Parathyroid adenoma (tissue), 2 donors: ENCODE measurements around the gene YIPF6.

Source experiments
- H2AFZ ChIP-seq: fragments of 300-600 bp; sonication (generic); one replicate; pipeline ENCODE4 v1.7.0; 2017; ENCODE audit warnings: antibody characterized with exemption, mild to moderate bottlenecking
- H3K27ac ChIP-seq: fragments of 300-600 bp; sonication (generic); one replicate; pipeline ENCODE4 v1.7.0; 2017
- H3K27me3 ChIP-seq: fragments of 300-600 bp; sonication (generic); one replicate; pipeline ENCODE4 v1.7.0; 2017; ENCODE audit warnings: low read length; ENCODE audit not compliant: control insufficient read depth, insufficient read depth
- H3K36me3 ChIP-seq: fragments of 300-600 bp; sonication (generic); one replicate; pipeline ENCODE4 v1.7.0; 2017; ENCODE audit warnings: low read length; ENCODE audit not compliant: control insufficient read depth, insufficient read depth
- H3K4me1 ChIP-seq: fragments of 300-600 bp; sonication (generic); one replicate; pipeline ENCODE4 v1.7.0; 2017; ENCODE audit warnings: control low read depth
- H3K4me2 ChIP-seq: fragments of 300-600 bp; sonication (generic); one replicate; pipeline ENCODE4 v1.7.0; 2017; ENCODE audit warnings: low read length
- H3K4me3 ChIP-seq: fragments of 300-600 bp; sonication (generic); one replicate; pipeline ENCODE4 v1.7.0; 2017; ENCODE audit warnings: low read depth, low read length
- H3K79me2 ChIP-seq: fragments of 300-600 bp; sonication (generic); one replicate; pipeline ENCODE4 v1.7.0; 2017; ENCODE audit warnings: control low read depth
- H3K9ac ChIP-seq: fragments of 300-600 bp; sonication (generic); one replicate; pipeline ENCODE4 v1.7.0; 2017; ENCODE audit warnings: mild to moderate bottlenecking
- H3K9me3 ChIP-seq: fragments of 300-600 bp; sonication (generic); one replicate; pipeline ENCODE4 v1.7.0; 2017; ENCODE audit warnings: low read length; ENCODE audit not compliant: control insufficient read depth
- TF ChIP-seq, protein P1 (sequence below): fragments of 300-600 bp; sonication (generic); IDR thresholded peaks from one replicate; pipeline ENCODE4 v1.7.0; 2017; ENCODE audit warnings: antibody characterized with exemption, mild to moderate bottlenecking
- donor health status: primary hyperparathyroidism.

Gene YIPF6

DNA sequence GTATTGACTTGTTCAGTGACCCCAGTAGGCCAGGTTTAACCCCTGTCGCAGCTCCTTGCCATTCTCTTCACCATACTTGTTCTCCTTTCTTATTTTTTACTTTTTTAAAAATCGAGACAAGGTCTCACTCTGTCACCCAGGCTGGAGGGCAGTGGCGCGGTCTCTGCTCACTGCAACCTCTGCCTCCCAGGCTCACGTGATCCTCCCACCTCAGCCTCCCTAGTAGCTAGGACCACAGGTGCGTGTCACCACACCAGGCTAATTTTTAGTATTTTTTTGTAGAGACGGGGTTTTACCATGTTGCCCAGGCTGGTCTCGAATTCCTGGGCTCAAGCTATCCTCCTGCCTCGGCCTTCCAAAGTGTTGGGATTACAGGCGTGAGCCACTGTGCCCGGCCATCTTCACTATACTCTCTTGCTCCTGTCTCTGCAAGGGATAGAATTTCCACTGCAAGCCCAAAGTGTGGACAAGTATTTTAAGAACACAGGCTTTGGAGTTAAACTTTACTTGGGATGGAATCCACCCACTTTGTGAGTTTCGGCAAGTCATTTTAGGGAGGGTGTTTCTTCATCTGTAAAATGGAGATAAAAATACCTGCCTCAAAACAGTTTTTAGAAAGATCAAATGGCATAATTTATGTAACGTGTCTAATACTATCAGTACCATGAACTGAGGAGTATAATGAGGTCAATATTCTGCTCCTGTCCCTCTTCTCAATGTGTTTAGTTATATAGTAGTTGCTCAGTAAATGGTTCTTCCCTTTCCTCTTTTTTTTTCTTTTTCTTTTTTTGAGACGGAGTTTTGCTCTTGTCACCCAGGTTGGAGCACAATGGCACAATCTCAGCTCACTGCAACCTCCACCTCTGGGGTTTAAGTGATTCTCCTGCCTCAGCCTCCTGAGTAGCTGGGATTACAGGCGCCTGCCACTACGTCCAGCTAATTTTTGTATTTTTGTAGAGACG, 973 bp downstream of the YIPF6 start:
- Histone ChIP-seq H3K4me2 (peak overlapping the region; percentile 61), H3K4me3 (peak overlapping the region; percentile 81), H3K27ac (peak overlapping the region; percentile 95), H3K79me2 (peaks cover 18% of the 10 kb centered on the region), H2AFZ (no peak overlapping the region), H3K27me3 (no peaks in the 10 kb centered on the region), H3K36me3 (no peaks in the 10 kb centered on the region), H3K9ac (no peak overlapping the region), H3K9me3 (no peaks in the 10 kb centered on the region), H3K4me1 (no peaks in the 10 kb centered on the region)
- TF ChIP-seq, protein P1, sequence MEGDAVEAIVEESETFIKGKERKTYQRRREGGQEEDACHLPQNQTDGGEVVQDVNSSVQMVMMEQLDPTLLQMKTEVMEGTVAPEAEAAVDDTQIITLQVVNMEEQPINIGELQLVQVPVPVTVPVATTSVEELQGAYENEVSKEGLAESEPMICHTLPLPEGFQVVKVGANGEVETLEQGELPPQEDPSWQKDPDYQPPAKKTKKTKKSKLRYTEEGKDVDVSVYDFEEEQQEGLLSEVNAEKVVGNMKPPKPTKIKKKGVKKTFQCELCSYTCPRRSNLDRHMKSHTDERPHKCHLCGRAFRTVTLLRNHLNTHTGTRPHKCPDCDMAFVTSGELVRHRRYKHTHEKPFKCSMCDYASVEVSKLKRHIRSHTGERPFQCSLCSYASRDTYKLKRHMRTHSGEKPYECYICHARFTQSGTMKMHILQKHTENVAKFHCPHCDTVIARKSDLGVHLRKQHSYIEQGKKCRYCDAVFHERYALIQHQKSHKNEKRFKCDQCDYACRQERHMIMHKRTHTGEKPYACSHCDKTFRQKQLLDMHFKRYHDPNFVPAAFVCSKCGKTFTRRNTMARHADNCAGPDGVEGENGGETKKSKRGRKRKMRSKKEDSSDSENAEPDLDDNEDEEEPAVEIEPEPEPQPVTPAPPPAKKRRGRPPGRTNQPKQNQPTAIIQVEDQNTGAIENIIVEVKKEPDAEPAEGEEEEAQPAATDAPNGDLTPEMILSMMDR = no peak

DNA sequence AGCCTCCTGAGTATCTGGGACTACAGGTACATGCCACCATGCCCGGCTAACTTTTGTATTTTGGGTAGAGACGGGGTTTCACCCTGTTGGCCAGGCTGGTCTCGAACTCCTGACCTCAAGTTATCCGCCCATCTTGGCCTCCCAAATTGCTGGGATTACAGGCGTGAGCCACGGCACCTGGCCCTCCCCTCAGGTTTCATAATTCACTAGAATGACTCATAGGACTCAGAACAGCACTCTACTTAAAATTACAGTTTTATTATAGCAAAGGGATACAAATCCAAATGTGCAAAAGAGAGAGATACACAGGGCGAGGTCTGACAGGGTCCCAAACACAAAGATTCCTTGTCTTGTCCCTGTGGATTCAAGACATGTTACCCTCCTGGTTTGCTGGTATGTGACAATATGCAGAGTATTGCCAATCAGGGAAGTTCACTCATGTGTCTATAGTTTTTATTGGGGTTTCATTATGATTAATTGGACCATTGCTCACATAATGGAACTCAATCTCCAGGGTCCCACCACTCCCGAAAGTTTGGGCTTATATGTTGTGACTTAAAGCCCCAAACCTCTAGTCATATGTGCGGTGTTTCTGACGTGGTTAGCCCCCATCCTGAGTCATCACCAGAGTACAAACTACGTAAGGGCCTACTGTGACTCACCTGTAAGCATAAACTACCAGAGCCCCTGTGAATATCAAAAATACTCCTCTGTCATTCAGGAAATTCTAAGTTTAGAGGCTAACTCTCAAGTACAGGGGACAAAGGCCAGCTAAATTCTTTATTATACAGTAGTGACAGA, 5.2 kb downstream of the YIPF6 start:
- no peaks in the 10 kb centered on the region for H3K4me1 ChIP-seq
- H3K36me3 ChIP-seq = no peaks in the 10 kb centered on the region
- H3K4me2 ChIP-seq = no peak overlapping the region
- H3K9ac ChIP-seq = no peak overlapping the region
- H2AFZ ChIP-seq = no peak overlapping the region
- H3K9me3 ChIP-seq = no peaks in the 10 kb centered on the region
- no peak overlapping the region for H3K4me3 ChIP-seq
- TF ChIP-seq, protein P1 = no peak
- peaks cover 18% of the 10 kb centered on the region for H3K79me2 ChIP-seq
- H3K27ac ChIP-seq = no peak overlapping the region
- H3K27me3 ChIP-seq = no peaks in the 10 kb centered on the region

DNA sequence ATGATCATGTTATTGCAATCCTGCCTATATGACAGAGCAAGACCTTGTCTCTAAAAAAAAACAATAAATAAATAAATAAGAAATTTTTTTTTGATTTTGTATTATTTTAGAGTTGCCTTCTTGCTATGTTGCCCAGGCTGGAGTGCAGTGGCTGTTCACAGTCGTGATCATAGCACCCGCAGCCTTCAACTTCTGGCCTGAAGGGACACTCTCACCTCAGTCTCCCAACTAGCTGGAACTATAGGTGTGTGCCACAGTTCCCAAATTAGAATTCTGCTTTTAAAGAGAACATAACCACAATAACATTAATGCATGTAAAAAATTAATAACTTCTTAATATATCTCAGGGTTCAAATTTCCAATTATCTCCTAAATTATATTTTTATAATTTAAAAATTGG, 7.8 kb downstream of the YIPF6 start:
- no peaks in the 10 kb centered on the region for H3K36me3 ChIP-seq
- H3K27ac ChIP-seq = no peak overlapping the region
- no peak overlapping the region for H3K4me2 ChIP-seq
- no peaks in the 10 kb centered on the region for H3K27me3 ChIP-seq
- no peak overlapping the region for H3K9ac ChIP-seq
- TF ChIP-seq, protein P1 = no peak
- no peaks in the 10 kb centered on the region for H3K9me3 ChIP-seq
- H3K79me2 ChIP-seq = peaks cover 5% of the 10 kb centered on the region
- no peak overlapping the region for H2AFZ ChIP-seq
- no peak overlapping the region for H3K4me3 ChIP-seq
- H3K4me1 ChIP-seq = no peaks in the 10 kb centered on the region

DNA sequence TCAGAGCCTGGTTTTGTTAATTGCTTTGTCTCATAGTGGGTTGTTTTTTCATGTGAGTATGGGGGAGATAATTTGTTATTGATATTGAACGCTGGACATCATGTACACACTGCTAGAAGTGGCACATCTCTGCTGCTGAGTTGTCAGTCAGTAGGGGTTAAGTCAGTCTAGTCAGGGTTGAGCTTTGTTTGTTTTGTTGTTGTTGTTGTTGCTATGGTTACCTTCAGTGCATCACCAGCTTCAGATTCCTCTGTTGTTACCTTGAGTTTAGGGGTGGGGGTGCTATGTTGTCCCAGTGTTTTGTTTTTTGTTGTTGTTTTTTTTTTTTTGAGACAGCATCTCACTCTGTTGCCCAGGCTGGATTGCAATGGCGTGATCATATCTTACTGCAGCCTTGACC, 9.9 kb downstream of the YIPF6 start:
- H3K27ac ChIP-seq = no peak overlapping the region
- no peaks in the 10 kb centered on the region for H3K27me3 ChIP-seq
- no peaks in the 10 kb centered on the region for H3K4me1 ChIP-seq
- no peak overlapping the region for H3K9ac ChIP-seq
- no peaks in the 10 kb centered on the region for H3K79me2 ChIP-seq
- no peaks in the 10 kb centered on the region for H3K36me3 ChIP-seq
- H2AFZ ChIP-seq = no peak overlapping the region
- H3K4me2 ChIP-seq = no peak overlapping the region
- TF ChIP-seq, protein P1 = no peak
- no peaks in the 10 kb centered on the region for H3K9me3 ChIP-seq
- no peak overlapping the region for H3K4me3 ChIP-seq
